ENCODE data around the gene ETS2.

Gene ETS2

GRCh38 chr21:38769191-38769780, 36.4 kb upstream of the ETS2 start:
- Histone ChIP-seq H4K5ac (ENCODE audit: low read length) (no peak overlapping the region), H3K18ac (ENCODE audit: low read length) (no peak overlapping the region), H3K27ac (ENCODE audit: low read depth, low read length) (no peak overlapping the region), H2BK5ac (ENCODE audit: low read length) (no peak overlapping the region), H3K27me3 (ENCODE audit: insufficient read depth, low read length, poor library complexity) (no peaks in the 10 kb centered on the region), H3K36me3 (ENCODE audit: control insufficient read depth, insufficient read depth, low read length) (no peaks in the 10 kb centered on the region), H3K79me1 (ENCODE audit: low read length) (no peaks in the 10 kb centered on the region), H3K23ac (ENCODE audit: low read length) (no peak overlapping the region), H3K4ac (ENCODE audit: low read depth, low read length) (no peak overlapping the region), H3K4me2 (ENCODE audit: low read length) (no peak overlapping the region), H3K4me1 (ENCODE audit: control insufficient read depth, low read depth, low read length) (no peaks in the 10 kb centered on the region), H2BK15ac (replicated peaks; ENCODE audit: low read depth) (no peak overlapping the region), H3K4me3 (ENCODE audit: low read length) (no peak overlapping the region), H4K8ac (ENCODE audit: low read depth, low read length) (no peak overlapping the region), H3K56ac (ENCODE audit: low read length) (no peak overlapping the region), H3K79me2 (ENCODE audit: control insufficient read depth, insufficient read depth, low read length) (no peaks in the 10 kb centered on the region), H2BK120ac (ENCODE audit: low read depth, low read length) (no peak overlapping the region), H3K9ac (ENCODE audit: low read length) (no peak overlapping the region), H2AK5ac (ENCODE audit: low read length) (no peak overlapping the region)
- DNase-seq = no peak
- no CpG with 5 or more reads among the region's 9 CpGs for WGBS (ENCODE audit: extremely low coverage, insufficient coverage, low lambda C conversion rate)

DNA sequence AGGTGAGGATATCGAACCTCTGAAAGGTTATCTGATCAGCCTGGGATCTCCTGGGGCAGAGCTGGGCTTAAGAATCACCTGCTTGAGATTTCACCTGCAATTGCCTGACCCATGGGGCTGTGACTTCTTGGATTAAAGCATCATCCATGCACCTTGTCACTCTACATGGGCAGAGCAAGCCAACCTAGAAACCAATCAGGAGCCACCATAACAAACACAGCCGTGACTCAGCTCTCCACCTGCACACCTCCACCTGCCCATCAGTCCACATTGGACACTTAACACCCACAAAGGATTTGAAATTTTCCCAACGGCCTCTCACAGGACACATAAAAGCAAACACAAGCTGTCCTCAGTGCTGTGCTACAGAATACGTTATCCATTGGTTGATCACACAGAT, 35.1 kb upstream of the ETS2 start:
- no peak overlapping the region for H3K56ac ChIP-seq (ENCODE audit: low read length)
- no peak overlapping the region for H3K27ac ChIP-seq (ENCODE audit: low read depth, low read length)
- H3K4me1 ChIP-seq (ENCODE audit: control insufficient read depth, low read depth, low read length) = no peaks in the 10 kb centered on the region
- no peaks in the 10 kb centered on the region for H3K79me1 ChIP-seq (ENCODE audit: low read length)
- H3K4me3 ChIP-seq (ENCODE audit: low read length) = no peak overlapping the region
- WGBS (ENCODE audit: extremely low coverage, insufficient coverage, low lambda C conversion rate) = no CpG with 5 or more reads among the region's 4 CpGs
- H3K79me2 ChIP-seq (ENCODE audit: control insufficient read depth, insufficient read depth, low read length) = no peaks in the 10 kb centered on the region
- H3K9ac ChIP-seq (ENCODE audit: low read length) = no peak overlapping the region
- H3K27me3 ChIP-seq (ENCODE audit: insufficient read depth, low read length, poor library complexity) = no peaks in the 10 kb centered on the region
- H2AK5ac ChIP-seq (ENCODE audit: low read length) = no peak overlapping the region
- no peak overlapping the region for H2BK15ac ChIP-seq (replicated peaks; ENCODE audit: low read depth)
- no peak overlapping the region for H3K4me2 ChIP-seq (ENCODE audit: low read length)
- no peak overlapping the region for H4K8ac ChIP-seq (ENCODE audit: low read depth, low read length)
- no peak overlapping the region for H3K4ac ChIP-seq (ENCODE audit: low read depth, low read length)
- H2BK120ac ChIP-seq (ENCODE audit: low read depth, low read length) = no peak overlapping the region
- H4K5ac ChIP-seq (ENCODE audit: low read length) = no peak overlapping the region
- no peaks in the 10 kb centered on the region for H3K36me3 ChIP-seq (ENCODE audit: control insufficient read depth, insufficient read depth, low read length)
- DNase-seq = no peak
- H3K23ac ChIP-seq (ENCODE audit: low read length) = no peak overlapping the region
- H3K18ac ChIP-seq (ENCODE audit: low read length) = no peak overlapping the region
- no peak overlapping the region for H2BK5ac ChIP-seq (ENCODE audit: low read length)

GRCh38 chr21:38771536-38771935, 34.2 kb upstream of the ETS2 start:
- Histone ChIP-seq H3K23ac (ENCODE audit: low read length) (no peak overlapping the region), H3K56ac (ENCODE audit: low read length) (no peak overlapping the region), H3K79me1 (ENCODE audit: low read length) (no peaks in the 10 kb centered on the region), H3K27ac (ENCODE audit: low read depth, low read length) (no peak overlapping the region), H3K4me1 (ENCODE audit: control insufficient read depth, low read depth, low read length) (no peaks in the 10 kb centered on the region), H3K36me3 (ENCODE audit: control insufficient read depth, insufficient read depth, low read length) (no peaks in the 10 kb centered on the region), H3K4me3 (ENCODE audit: low read length) (no peak overlapping the region), H2BK15ac (replicated peaks; ENCODE audit: low read depth) (no peak overlapping the region), H3K9ac (ENCODE audit: low read length) (no peak overlapping the region), H3K27me3 (ENCODE audit: insufficient read depth, low read length, poor library complexity) (no peaks in the 10 kb centered on the region), H2BK5ac (ENCODE audit: low read length) (no peak overlapping the region), H3K4me2 (ENCODE audit: low read length) (no peak overlapping the region), H4K8ac (ENCODE audit: low read depth, low read length) (no peak overlapping the region), H3K18ac (ENCODE audit: low read length) (no peak overlapping the region), H2BK120ac (ENCODE audit: low read depth, low read length) (no peak overlapping the region), H4K5ac (ENCODE audit: low read length) (no peak overlapping the region), H3K4ac (ENCODE audit: low read depth, low read length) (no peak overlapping the region), H2AK5ac (ENCODE audit: low read length) (no peak overlapping the region), H3K79me2 (ENCODE audit: control insufficient read depth, insufficient read depth, low read length) (no peaks in the 10 kb centered on the region)
- no peak for DNase-seq

GRCh38 chr21:38772646-38773045, 33.1 kb upstream of the ETS2 start:
- no peak overlapping the region for H3K4me2 ChIP-seq (ENCODE audit: low read length)
- no peak overlapping the region for H3K4ac ChIP-seq (ENCODE audit: low read depth, low read length)
- H2BK5ac ChIP-seq (ENCODE audit: low read length) = no peak overlapping the region
- H4K8ac ChIP-seq (ENCODE audit: low read depth, low read length) = no peak overlapping the region
- no peak overlapping the region for H3K9ac ChIP-seq (ENCODE audit: low read length)
- H2BK15ac ChIP-seq (replicated peaks; ENCODE audit: low read depth) = no peak overlapping the region
- no peak overlapping the region for H4K5ac ChIP-seq (ENCODE audit: low read length)
- H3K36me3 ChIP-seq (ENCODE audit: control insufficient read depth, insufficient read depth, low read length) = no peaks in the 10 kb centered on the region
- H3K4me3 ChIP-seq (ENCODE audit: low read length) = no peak overlapping the region
- no peak overlapping the region for H3K27ac ChIP-seq (ENCODE audit: low read depth, low read length)
- DNase-seq = no peak
- no peak overlapping the region for H3K23ac ChIP-seq (ENCODE audit: low read length)
- no peak overlapping the region for H2BK120ac ChIP-seq (ENCODE audit: low read depth, low read length)
- H3K27me3 ChIP-seq (ENCODE audit: insufficient read depth, low read length, poor library complexity) = no peaks in the 10 kb centered on the region
- no peak overlapping the region for H3K56ac ChIP-seq (ENCODE audit: low read length)
- no peak overlapping the region for H3K18ac ChIP-seq (ENCODE audit: low read length)
- H3K4me1 ChIP-seq (ENCODE audit: control insufficient read depth, low read depth, low read length) = no peaks in the 10 kb centered on the region
- no peaks in the 10 kb centered on the region for H3K79me1 ChIP-seq (ENCODE audit: low read length)
- no peak overlapping the region for H2AK5ac ChIP-seq (ENCODE audit: low read length)
- no peaks in the 10 kb centered on the region for H3K79me2 ChIP-seq (ENCODE audit: control insufficient read depth, insufficient read depth, low read length)

- Histone ChIP-seq H2AK5ac (ENCODE audit: low read length) (no peak overlapping the region), H3K79me1 (ENCODE audit: low read length) (no peaks in the 10 kb centered on the region), H3K27ac (ENCODE audit: low read depth, low read length) (no peak overlapping the region), H3K27me3 (ENCODE audit: insufficient read depth, low read length, poor library complexity) (no peaks in the 10 kb centered on the region), H3K36me3 (ENCODE audit: control insufficient read depth, insufficient read depth, low read length) (no peaks in the 10 kb centered on the region), H4K8ac (ENCODE audit: low read depth, low read length) (no peak overlapping the region), H3K4me3 (ENCODE audit: low read length) (no peak overlapping the region), H3K4me1 (ENCODE audit: control insufficient read depth, low read depth, low read length) (no peaks in the 10 kb centered on the region), H3K9ac (ENCODE audit: low read length) (no peak overlapping the region), H3K4me2 (ENCODE audit: low read length) (no peak overlapping the region), H3K4ac (ENCODE audit: low read depth, low read length) (no peak overlapping the region), H3K79me2 (ENCODE audit: control insufficient read depth, insufficient read depth, low read length) (no peaks in the 10 kb centered on the region), H2BK15ac (replicated peaks; ENCODE audit: low read depth) (no peak overlapping the region), H4K5ac (ENCODE audit: low read length) (no peak overlapping the region), H3K18ac (ENCODE audit: low read length) (no peak overlapping the region), H3K23ac (ENCODE audit: low read length) (no peak overlapping the region), H2BK120ac (ENCODE audit: low read depth, low read length) (no peak overlapping the region), H3K56ac (ENCODE audit: low read length) (no peak overlapping the region), H2BK5ac (ENCODE audit: low read length) (no peak overlapping the region)
- WGBS (ENCODE audit: extremely low coverage, insufficient coverage, low lambda C conversion rate) = no CpG with 5 or more reads among the region's 18 CpGs
- DNase-seq = no peak
These were observed 32.3 kb upstream of the ETS2 start for GRCh38 chr21:38773099-38774061.

All from mesendoderm (in vitro differentiated cells).